SK-MEL-5 (cell line): Measurements from ENCODE around the gene SSC4D. TPM values are rescaled to one million over a fixed set of nuclear protein-coding genes. Genes with fewer than 3 reads are reported as not detected.
"Not testable (repeated sequence)": the region's sequence is repeated elsewhere in the genome, so short reads cannot be mapped to it uniquely, and the experiment has no call there.

Source experiments
- DNase-seq: peaks from one replicate; pipeline ENCODE4 v3.0.0-alpha.2; 2016; ENCODE audit warnings: low read depth, low spot score
- in situ Hi-C: cut with HindIII; loops from 2 replicates; pipeline ENCODE4 v1.10.0; 2016; ENCODE audit warnings: low sequenced_read_pairs, high pct_unique_total_duplicates, low pct_unique_long_range_greater_than_20kb
- polyA plus RNA-seq, 2 experiments: library from polyadenylated mRNA; depleted of rRNA; stranded (reverse); fragments of >200 nt; gene quantifications; 2 replicates each; pipeline ENCODE4 v1.2.3, GENCODE V29; 2015
- total RNA-seq: library from RNA; depleted of rRNA; stranded (reverse); fragments of >200 nt; shearing (Covaris generic); gene quantifications from 2 replicates; pipeline ENCODE4 v1.2.3, GENCODE V29; 2014; rRNA removed

SSC4D gene
- 0.59 and 0.77 TPM in 2 replicates for total RNA-seq
- 0.61 and 0.86 TPM in 2 replicates for polyA plus RNA-seq (2015; cell fraction: cytosol; rRNA removed)
- polyA plus RNA-seq (2015; cell fraction: nucleus; rRNA removed): 0.16 TPM in 1 of 2 replicates, not detected in the other

- in situ Hi-C loops: no loop called here
Measured at GRCh38 chr7:76409537-76409936, at the start of gene SSC4D. Gene SSC4D (minus strand): TSS chr7:76409697. CDS start chr7:76404439, 5,258 bp downstream.

DNA sequence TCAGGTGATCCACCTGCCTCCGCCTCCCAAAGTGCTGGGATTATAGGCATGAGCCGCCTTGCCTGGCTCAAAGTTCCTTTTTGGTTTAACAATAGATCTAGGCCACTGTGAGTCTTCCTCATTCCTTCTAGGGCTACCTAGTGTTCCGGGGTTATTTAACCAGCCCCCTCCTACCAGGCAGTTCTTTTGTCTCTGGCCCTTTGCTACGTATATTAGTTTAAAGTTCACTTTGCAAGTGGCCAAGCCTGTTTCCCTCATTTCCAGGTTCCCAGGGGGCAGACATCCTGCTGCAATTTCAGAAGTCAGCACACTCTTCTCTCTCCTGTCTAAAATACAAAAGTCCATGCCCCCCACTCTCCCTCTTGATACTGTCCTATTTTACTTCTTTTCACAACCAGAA is 49.0 kb upstream of the SSC4D start:
- in situ Hi-C loops, DNase-seq: not testable (repeated sequence)

More at GRCh38 chr7:76409537-76409936, at the start of gene SSC4D:
- no peak for DNase-seq

DNA sequence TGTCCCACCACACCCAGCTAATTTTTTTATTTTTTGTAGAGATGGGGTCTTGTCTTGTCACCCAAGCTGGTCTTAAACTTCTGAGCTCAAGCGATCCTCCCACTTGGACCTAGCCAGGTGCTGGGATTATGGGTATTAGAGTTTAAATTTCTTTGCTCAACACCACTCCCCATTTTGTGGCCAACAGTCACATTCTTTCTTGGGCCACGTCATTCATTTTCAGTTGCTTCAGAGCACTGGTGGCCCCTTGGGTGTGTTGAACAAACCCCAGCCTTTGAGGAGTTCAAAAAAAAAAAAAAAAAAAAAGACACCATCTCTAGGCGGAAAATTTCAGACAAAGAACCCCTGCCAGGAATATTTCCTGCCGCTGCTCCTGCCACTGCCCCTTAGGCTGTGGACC is 47.5 kb upstream of the SSC4D start:
- DNase-seq, in situ Hi-C loops: not testable (repeated sequence)

DNA sequence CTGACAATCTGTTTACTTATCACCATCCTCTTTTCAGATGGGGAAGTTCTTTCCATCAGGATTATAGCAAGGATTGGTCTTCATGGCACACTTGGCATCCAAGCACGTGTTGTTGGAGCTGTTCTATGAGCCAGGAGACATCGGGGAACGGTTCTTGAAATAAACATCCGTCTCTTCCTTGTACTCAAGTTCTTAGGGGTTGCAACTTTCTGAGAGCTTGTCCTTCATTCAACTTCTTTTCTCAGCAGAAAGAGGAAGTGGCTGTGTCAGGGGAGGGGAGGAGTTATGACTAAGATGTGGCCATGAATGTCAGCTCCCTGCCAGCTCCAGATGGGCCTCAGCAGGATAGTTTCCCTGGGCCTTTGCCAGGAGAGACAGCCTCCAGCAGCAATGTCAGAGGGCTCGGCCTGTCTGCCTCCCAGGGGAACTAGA is 36.1 kb upstream of the SSC4D start:
- in situ Hi-C loops: not testable (repeated sequence)
- peak; percentile 52 for DNase-seq

GRCh38 chr7:76443846-76444245 is 34.3 kb upstream of the SSC4D start:
- in situ Hi-C loops, DNase-seq: not testable (repeated sequence)

DNA sequence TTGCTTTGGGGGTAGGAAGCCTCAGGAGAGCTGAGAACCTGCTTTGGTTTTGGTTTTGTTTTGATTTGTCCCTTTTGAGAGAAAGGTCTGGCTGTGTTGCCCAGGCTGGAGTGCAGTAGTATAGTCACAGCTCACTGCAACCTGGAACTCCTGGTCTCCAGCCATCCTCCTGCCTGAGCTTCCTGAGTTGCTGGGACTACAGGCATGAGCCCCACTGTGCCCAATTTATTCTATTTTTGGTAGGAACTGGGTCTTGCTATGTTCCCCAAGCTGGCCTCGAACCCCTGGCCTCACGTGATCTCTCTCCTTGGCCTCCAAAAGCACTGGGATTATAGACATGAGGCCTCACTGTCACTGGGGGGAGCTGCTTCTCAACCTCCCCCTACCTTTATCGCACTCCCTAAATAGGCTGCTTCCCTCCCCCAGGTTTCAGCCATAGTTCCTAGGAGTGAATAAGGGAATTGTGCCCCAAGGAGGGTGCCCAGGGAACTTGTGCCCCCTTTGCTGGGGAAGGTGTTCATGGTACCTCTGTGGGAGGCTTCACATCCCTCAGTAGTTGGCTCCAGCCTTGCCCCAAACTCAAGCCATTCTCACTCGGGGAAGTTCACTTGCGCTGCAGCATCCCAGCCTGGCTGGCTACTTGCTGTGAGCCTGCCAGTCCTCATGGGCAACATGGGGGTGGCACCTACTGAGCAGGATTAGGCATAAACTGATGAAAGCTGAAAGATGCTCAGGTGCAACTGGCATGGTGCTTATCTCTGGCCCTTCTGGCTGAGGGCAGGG is 33.4 kb upstream of the SSC4D start:
- in situ Hi-C loops, DNase-seq: not testable (repeated sequence)

DNA sequence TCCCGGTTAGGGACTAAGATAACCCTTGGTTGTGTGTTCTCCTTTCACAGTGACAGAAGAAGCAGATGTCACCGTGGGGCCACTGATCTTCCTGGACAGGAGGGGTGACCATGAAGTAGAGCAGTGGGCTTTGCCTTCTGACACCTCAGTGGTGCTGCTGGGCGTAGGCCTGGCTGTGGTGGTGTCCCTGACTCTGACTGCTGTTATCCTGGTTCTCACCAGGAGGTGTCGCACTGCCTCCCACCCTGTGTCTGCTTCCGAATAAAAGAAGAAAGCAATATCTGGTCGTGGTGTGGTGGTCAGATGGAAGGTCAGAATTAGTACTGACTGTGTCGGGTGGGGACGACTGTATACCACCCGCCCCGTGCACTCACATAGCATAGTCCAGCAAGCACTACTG is 32.3 kb upstream of the SSC4D start:
- in situ Hi-C loops, DNase-seq: not testable (repeated sequence)

- in situ Hi-C loops: not testable (repeated sequence)
Measured at GRCh38 chr7:76440404-76440803, 30.9 kb upstream of the SSC4D start.

GRCh38 chr7:76439120-76439888 is 29.8 kb upstream of the SSC4D start:
- in situ Hi-C loops, DNase-seq: not testable (repeated sequence)

More at GRCh38 chr7:76440404-76440803, 30.9 kb upstream of the SSC4D start:
- DNase-seq: not testable (repeated sequence)

DNA sequence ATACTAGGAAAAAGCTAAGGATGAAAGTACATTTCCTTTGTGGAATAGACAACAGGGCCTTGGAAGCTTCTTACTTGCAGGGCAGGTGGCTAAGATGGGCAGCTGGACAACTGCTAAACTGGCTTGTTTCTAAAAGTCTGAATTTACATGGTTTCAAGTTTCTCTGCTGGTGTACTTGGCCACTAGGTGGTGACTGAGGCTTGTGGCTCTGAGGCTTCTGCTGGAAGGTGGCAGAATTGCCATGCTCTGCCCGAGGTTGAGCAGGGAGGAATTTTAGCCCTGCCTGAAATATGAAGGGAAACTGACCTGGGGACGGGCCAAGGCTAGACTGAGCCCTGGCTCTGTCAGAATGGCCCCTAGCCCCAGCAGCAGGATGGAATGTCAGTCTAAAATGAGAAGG is 28.4 kb upstream of the SSC4D start:
- peak; percentile 92 for DNase-seq
- in situ Hi-C loops: not testable (repeated sequence)

DNA sequence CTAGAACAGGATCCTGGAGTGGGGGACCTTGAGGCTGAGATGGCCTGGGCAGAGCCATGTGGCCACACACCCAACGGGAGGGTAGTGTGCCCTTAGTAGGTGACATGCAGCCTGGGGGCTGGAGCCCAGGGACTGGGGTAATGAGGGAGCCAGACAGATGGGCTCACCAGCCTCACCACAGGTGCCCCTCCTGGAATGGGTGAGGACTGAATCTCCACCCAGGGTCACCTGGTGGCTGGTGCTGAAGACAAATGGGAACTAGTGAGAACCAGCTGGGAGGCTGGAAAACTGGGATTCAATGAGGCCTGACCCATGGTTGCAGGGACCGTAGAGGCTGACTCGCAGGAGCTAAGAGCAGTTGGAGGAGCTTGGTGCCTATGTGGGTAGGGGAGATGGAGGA is 21.3 kb upstream of the SSC4D start:
- in situ Hi-C loops: no loop called here
- DNase-seq: no peak

DNA sequence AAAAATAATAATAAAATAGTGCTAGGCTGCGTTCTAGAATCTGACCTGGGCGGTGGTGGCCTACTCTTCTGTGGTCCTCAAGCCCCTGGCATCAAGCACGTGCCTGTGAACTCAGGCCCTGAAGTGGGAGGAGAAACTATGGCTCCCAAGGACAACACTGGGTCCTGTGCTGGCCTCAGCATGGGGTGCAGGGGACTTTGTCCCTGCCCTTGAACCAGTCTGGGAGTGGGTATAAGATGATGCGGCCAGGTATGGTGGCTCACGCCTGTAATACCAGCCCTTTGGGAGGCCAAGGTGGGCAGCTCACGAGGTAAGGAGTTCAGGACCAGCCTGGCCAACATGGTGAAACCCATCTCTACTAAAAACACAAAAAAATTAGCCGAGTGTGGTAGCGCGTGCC is 20.7 kb upstream of the SSC4D start:
- in situ Hi-C loops: no loop called here
- DNase-seq: no peak

GRCh38 chr7:76428868-76429805 is 19.6 kb upstream of the SSC4D start:
- in situ Hi-C loops: no loop called here
- DNase-seq: peak; percentile 32

GRCh38 chr7:76428149-76428823 is 18.8 kb upstream of the SSC4D start:
- in situ Hi-C loops: no loop called here

DNA sequence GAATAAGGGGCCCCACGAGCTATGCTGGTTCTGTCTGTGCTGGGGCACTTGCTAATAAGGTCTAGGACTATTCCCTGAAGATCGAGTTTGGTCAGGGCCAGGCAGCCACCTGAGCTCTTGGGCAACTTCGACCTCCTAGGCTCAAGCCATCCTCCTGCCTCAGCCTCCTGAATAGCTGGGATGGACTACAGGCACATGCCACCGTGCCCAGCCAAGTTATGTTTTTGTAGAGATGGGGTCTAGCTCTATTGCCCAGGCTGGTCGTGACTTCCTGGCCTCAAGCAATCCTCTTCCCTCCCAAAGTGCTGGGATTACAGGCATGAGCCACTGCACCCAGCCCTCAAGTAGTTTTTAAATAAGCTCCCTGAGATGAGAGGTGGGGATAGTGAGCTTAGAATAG is 18.1 kb upstream of the SSC4D start:
- in situ Hi-C loops: no loop called here
- no peak for DNase-seq

More at GRCh38 chr7:76428149-76428823, 18.8 kb upstream of the SSC4D start:
- no peak for DNase-seq

DNA sequence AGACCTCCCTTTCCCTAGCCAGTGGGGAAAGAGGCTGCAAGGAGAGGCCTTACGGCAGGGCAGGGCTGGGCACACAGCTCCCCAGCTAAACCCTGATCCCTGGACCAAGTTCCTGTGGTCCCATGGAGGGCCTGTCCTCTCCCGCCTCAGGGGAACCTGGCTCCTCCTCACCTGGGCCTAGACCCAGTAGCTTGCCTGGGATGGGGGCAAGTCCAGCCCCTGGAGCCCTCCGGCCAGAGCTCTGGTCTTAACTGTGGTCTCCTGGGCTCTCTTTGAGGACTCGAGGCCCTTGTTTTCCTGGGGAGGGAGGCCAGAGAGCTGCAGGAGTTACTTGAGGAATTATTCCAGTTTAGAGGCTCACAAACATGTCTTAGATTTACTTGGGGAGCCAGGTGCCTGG is 16.7 kb upstream of the SSC4D start:
- in situ Hi-C loops: no loop called here
- DNase-seq: no peak

DNA sequence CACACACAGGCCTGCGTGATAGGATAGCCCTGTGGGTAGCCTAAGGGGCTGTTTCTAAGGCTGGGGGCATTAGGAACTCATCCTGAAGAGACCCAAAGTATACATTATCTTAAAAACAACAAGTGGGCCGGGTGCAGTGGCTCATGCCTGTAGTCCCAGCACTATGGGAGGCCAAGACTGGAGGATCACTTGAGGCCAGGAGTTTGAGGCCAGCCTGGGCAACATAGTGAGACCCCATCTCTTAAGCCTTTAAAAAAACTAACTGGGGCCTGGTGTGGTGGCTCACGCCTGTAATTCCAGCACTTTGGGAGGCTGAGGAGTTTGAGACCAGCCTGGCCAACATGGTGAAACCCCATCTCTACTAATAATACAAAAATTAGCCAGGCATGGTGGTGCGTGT is 16.1 kb upstream of the SSC4D start:
- in situ Hi-C loops, DNase-seq: not testable (repeated sequence)
